ENCODE data around the gene NRIP1. TPM values are rescaled to one million over a fixed set of nuclear protein-coding genes. Genes with fewer than 3 reads are reported as not detected.

NRIP1 gene
- total and polyA plus RNA-seq, 2 of the 13 experiments (the other 11 are each of a cell fraction or from before 2014, with no cell fraction given) = 21.0 to 69.0 TPM

GRCh38 chr21:15095326-15095725 is 30.5 kb upstream of the NRIP1 start:
- in situ Hi-C loops (cut with HindIII; ENCODE audit: extremely low pct_ligation_motif_present, low pct_unique_long_range_greater_than_20kb) (no loop called here), intact Hi-C loops (cut with micrococcal nuclease; ENCODE audit: unreplicated experiment) (no loop called here)
- Histone ChIP-seq H3K27ac (ENCODE audit: extremely low read length, insufficient read depth, low read length) (no peak overlapping the region), H2AFZ (ENCODE audit: low read length) (no peak overlapping the region), H4K20me1 (ENCODE audit: insufficient read depth, low read length) (no peaks in the 10 kb centered on the region), H3K27me3 (ENCODE audit: control insufficient read depth in 1 of 2, insufficient read depth in 2 of 2, low read length in 2 of 2) (no peaks in the 10 kb centered on the region), H3K36me3 (replicated peaks in 1 of 2; ENCODE audit: control insufficient read depth in 1 of 2, insufficient read depth in 2 of 2, low read length in 2 of 2) (no peaks in the 10 kb centered on the region), H3K4me2 (ENCODE audit: low read depth, low read length) (no peak overlapping the region), H3K4me1 (ENCODE audit: insufficient read depth, low read length) (no peaks in the 10 kb centered on the region), H3K9ac (ENCODE audit: insufficient read depth, low read depth, low read length) (no peak overlapping the region), H3K4me3 (replicated peaks in 1 of 3; ENCODE audit: insufficient read depth in 1 of 3, low read depth in 2 of 3, low read length in 3 of 3) (no peak overlapping the region), H3K79me2 (ENCODE audit: insufficient read depth, low read length) (no peaks in the 10 kb centered on the region), H3K9me3 (ENCODE audit: low read length) (no peaks in the 10 kb centered on the region)
- POLR2A ChIA-PET = interaction anchor here (1.0 kb wide), 1 partner anchor 27 kb away, joined by 3 read pairs; no protein-coding TSS in a partner anchor
- 85% methylated on average over 1 of the region's 1 CpG for WGBS (ENCODE audit: low lambda C conversion rate)
- FAIRE-seq (no peak), DNase-seq (ENCODE audit: low spot score) (no peak), ATAC-seq (no peak)
- TF ChIP-seq YEATS2 (CRISPR knock-in tag; IDR thresholded peaks at IDR 0.05; ENCODE audit: borderline replicate concordance) (no peak), ATF4 (CRISPR knock-in tag; IDR thresholded peaks at IDR 0.05) (no peak), ZNF280B (CRISPR knock-in tag; IDR thresholded peaks at IDR 0.05; ENCODE audit: borderline replicate concordance) (no peak), SRF (IDR thresholded peaks at IDR 0.05; ENCODE audit: low read depth, low read length) (no peak), HOXA5 (CRISPR knock-in tag; IDR thresholded peaks at IDR 0.05) (no peak), ZNF225 (CRISPR knock-in tag; IDR thresholded peaks at IDR 0.05) (no peak), RBFOX2 (IDR thresholded peaks at IDR 0.05; ENCODE audit: low read depth, low read length) (no peak), LRRFIP1 (CRISPR knock-in tag; conservative IDR thresholded peaks at IDR 0.05) (no peak)
- no TSS peak for BruUV-seq (replicated peaks)
- CTCF ChIA-PET (ENCODE audit: low intra/inter-chr PET ratio, low total read pairs) = no interaction called here

All from HepG2 (cell line).